Neural progenitor cell (in vitro differentiated cells): Measurements from ENCODE around the gene KLHL18. TPM values are rescaled to one million over a fixed set of nuclear protein-coding genes. Genes with fewer than 3 reads are reported as not detected.
"Not testable (repeated sequence)": the region's sequence is repeated elsewhere in the genome, so short reads cannot be mapped to it uniquely, and the experiment has no call there.

Experiments
- DNase-seq: peaks from one replicate; pipeline ENCODE4 v3.0.0-alpha.2; 2016; ENCODE audit warnings: low spot score
- H2AFZ ChIP-seq: fragments of 200-600 bp; sonication (generic); replicated peaks from 2 replicates; pipeline ENCODE4 v1.6.1; 2016; ENCODE audit warnings: antibody characterized with exemption
- H3F3A ChIP-seq: fragments of 200-600 bp; sonication (generic); 2 replicates; pipeline ENCODE4 v1.6.1; 2016; ENCODE audit warnings: antibody characterized with exemption, low read depth
- H3K27ac ChIP-seq: fragments of 200-600 bp; sonication (generic); 2 replicates; pipeline ENCODE4 v1.5.1; 2016; ENCODE audit warnings: mild to moderate bottlenecking
- H3K27me3 ChIP-seq: fragments of 200-600 bp; sonication (generic); 2 replicates; pipeline ENCODE4 v1.6.1; 2016; ENCODE audit warnings: mild to moderate bottlenecking, moderate library complexity
- H3K36me3 ChIP-seq: fragments of 200-600 bp; sonication (generic); 2 replicates; pipeline ENCODE4 v1.5.1; 2016
- H3K4me1 ChIP-seq: fragments of 200-600 bp; sonication (generic); 2 replicates; pipeline ENCODE4 v1.6.1; 2016; ENCODE audit warnings: mixed run types
- H3K4me2 ChIP-seq: fragments of 200-600 bp; sonication (generic); 2 replicates; pipeline ENCODE4 v1.6.1; 2016
- H3K4me3 ChIP-seq: fragments of 200-600 bp; sonication (generic); 2 replicates; pipeline ENCODE4 v1.5.1; 2016
- H3K79me2 ChIP-seq: fragments of 200-600 bp; sonication (generic); 2 replicates; pipeline ENCODE4 v1.6.1; 2016; ENCODE audit warnings: low read depth
- H3K9ac ChIP-seq: fragments of 200-600 bp; sonication (generic); 2 replicates; pipeline ENCODE4 v1.6.1; 2016
- H3K9me3 ChIP-seq: fragments of 200-600 bp; sonication (generic); 2 replicates; pipeline ENCODE4 v1.5.1; 2016; ENCODE audit warnings: low read depth
- H4K20me1 ChIP-seq: fragments of 200-600 bp; sonication (generic); 2 replicates; pipeline ENCODE4 v1.6.1; 2016; ENCODE audit warnings: low read depth
- H3K27ac Mint-ChIP-seq: 3 replicates; pipeline ENCODE4 v1.8.0; 2021; ENCODE audit warnings: mixed read lengths
- H3K27me3 Mint-ChIP-seq: 2 replicates; pipeline ENCODE4 v1.8.0; 2022; ENCODE audit warnings: low read depth, mild to moderate bottlenecking, inconsistent platforms, moderate library complexity, mixed read lengths; ENCODE audit not compliant: insufficient read depth
- H3K36me3 Mint-ChIP-seq: 3 replicates; pipeline ENCODE4 v1.8.0; 2021; ENCODE audit warnings: mixed read lengths
- H3K4me1 Mint-ChIP-seq: 3 replicates; pipeline ENCODE4 v1.8.0; 2021; ENCODE audit warnings: mixed read lengths
- H3K4me3 Mint-ChIP-seq: 3 replicates; pipeline ENCODE4 v1.8.0; 2021; ENCODE audit warnings: mild to moderate bottlenecking, moderate library complexity, mixed read lengths
- H3K9me3 Mint-ChIP-seq: 3 replicates; pipeline ENCODE4 v1.8.0; 2020; ENCODE audit warnings: mixed read lengths
- EZH2 ChIP-seq: fragments of 200-600 bp; sonication (generic); IDR thresholded peaks from 2 replicates; pipeline ENCODE4 v1.6.1; 2017; ENCODE audit warnings: antibody characterized with exemption, mild to moderate bottlenecking, moderate library complexity
- EZH2phosphoT487 ChIP-seq: fragments of 200-600 bp; sonication (generic); IDR thresholded peaks from 2 replicates; pipeline ENCODE4 v1.6.1; 2017; ENCODE audit warnings: antibody characterized with exemption
- total RNA-seq: library from RNA; depleted of rRNA; stranded (reverse); fragments of >200 nt; gene quantifications from 2 replicates; pipeline ENCODE4 v1.2.3, GENCODE V29; 2015; ENCODE audit warnings: low replicate concordance
- TF ChIP-seq, protein P1 (sequence below): fragments of 200-600 bp; sonication (generic); IDR thresholded peaks from 2 replicates; pipeline ENCODE4 v1.5.1; 2017; ENCODE audit warnings: antibody characterized with exemption, mild to moderate bottlenecking

KLHL18 gene
- total RNA-seq, 1 donor from 2014 or later: 7.3 TPM

DNA sequence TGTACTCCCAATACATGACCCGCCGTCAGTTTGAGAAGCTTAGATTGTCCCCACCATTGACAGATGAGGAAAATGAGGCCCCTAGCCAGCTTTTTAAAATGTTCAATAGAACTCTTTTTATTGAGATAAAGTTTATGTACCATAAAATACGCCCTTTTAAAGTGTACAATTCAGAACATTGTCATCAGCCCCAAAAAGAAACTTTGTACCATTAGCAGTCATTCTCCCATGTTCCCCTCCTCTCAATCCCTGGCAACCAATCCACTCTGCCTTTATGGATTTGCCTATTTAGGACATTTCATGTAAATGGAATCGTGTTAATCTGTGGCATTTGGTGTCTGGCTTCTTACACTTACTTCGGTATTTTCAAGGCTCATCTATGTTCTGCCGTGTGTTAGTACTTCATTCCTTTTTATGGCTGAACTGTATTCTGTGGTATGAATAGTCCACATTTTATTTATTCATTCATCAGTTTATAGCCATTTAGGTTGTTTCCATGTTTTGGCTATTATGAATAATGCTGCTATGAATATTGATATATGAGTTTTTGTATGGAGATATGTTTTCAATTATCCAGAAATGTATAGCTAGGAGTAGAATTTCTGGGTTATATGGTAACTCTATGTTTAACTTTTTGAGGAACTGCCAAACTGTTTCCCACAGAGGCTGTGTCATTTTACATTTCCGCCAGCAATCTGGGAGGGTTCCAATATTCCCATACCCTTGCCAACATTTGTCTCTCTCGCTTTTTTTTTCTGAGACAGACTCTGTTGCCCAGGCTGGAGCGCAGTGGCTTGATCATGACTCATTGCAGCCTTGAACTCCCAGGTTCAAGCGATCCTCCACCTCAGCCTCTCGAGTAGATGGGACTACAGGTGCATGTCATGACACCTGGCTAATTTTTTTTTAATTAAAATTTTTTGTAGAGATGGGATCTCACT, 82.7 kb downstream of the KLHL18 start:
- H3K79me2 ChIP-seq: no peaks in the 10 kb centered on the region
- no peak overlapping the region for H3K9ac ChIP-seq
- TF ChIP-seq, protein P1, sequence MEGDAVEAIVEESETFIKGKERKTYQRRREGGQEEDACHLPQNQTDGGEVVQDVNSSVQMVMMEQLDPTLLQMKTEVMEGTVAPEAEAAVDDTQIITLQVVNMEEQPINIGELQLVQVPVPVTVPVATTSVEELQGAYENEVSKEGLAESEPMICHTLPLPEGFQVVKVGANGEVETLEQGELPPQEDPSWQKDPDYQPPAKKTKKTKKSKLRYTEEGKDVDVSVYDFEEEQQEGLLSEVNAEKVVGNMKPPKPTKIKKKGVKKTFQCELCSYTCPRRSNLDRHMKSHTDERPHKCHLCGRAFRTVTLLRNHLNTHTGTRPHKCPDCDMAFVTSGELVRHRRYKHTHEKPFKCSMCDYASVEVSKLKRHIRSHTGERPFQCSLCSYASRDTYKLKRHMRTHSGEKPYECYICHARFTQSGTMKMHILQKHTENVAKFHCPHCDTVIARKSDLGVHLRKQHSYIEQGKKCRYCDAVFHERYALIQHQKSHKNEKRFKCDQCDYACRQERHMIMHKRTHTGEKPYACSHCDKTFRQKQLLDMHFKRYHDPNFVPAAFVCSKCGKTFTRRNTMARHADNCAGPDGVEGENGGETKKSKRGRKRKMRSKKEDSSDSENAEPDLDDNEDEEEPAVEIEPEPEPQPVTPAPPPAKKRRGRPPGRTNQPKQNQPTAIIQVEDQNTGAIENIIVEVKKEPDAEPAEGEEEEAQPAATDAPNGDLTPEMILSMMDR: no peak
- TF ChIP-seq EZH2 (no peak), EZH2phosphoT487 (no peak)
- Mint-ChIP-seq H3K9me3 (peaks cover under 1% of the 10 kb centered on the region), H3K4me3 (no peak overlapping the region), H3K27ac (no peak overlapping the region), H3K36me3 (no peaks in the 10 kb centered on the region), H3K4me1 (peaks cover 2% of the 10 kb centered on the region), H3K27me3 (peaks cover 2% of the 10 kb centered on the region)
- H3K9me3 ChIP-seq: no peaks in the 10 kb centered on the region
- no peaks in the 10 kb centered on the region for H3K4me1 ChIP-seq
- H2AFZ ChIP-seq: no peak overlapping the region
- no peak overlapping the region for H3K4me3 ChIP-seq
- no peaks in the 10 kb centered on the region for H3K36me3 ChIP-seq
- no peak overlapping the region for H3K4me2 ChIP-seq
- no peaks in the 10 kb centered on the region for H3K27me3 ChIP-seq
- no peaks in the 10 kb centered on the region for H4K20me1 ChIP-seq
- no peak overlapping the region for H3K27ac ChIP-seq
- DNase-seq: no peak
- H3F3A ChIP-seq: no peaks in the 10 kb centered on the region

DNA sequence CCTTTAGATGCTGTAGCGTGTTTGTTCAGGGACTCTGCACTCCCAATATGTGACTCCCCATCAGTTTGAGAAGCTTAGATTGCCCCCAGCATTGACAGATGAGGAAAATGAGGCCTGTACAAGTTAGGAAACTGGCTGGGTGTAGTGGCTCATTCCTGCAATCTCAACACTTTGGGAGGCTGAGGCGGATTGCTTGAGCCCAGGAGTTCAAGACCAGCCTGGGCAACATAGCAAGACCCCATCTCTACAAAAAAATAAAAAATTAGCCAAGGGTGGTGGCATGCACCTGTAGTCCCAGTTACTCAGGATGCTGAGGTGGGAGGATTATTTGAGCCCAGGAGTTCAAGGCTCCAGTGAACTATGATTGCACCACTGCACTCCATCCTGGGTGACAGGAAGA, 84.1 kb downstream of the KLHL18 start:
- Histone ChIP-seq H2AFZ (no peak overlapping the region), H3K9me3 (no peaks in the 10 kb centered on the region), H3K4me3 (no peak overlapping the region), H3K4me2 (no peak overlapping the region), H3F3A (no peaks in the 10 kb centered on the region), H3K27me3 (no peaks in the 10 kb centered on the region), H3K9ac (no peak overlapping the region), H3K79me2 (no peaks in the 10 kb centered on the region), H3K36me3 (no peaks in the 10 kb centered on the region), H3K4me1 (no peaks in the 10 kb centered on the region), H3K27ac (no peak overlapping the region), H4K20me1 (no peaks in the 10 kb centered on the region)
- TF ChIP-seq, protein P1: no peak
- TF ChIP-seq EZH2 (no peak), EZH2phosphoT487 (no peak)
- Mint-ChIP-seq H3K4me3 (no peak overlapping the region), H3K27me3 (peaks cover 4% of the 10 kb centered on the region), H3K9me3 (no peaks in the 10 kb centered on the region), H3K4me1 (peaks cover 2% of the 10 kb centered on the region), H3K36me3 (no peaks in the 10 kb centered on the region), H3K27ac (no peak overlapping the region)
- DNase-seq: no peak

DNA sequence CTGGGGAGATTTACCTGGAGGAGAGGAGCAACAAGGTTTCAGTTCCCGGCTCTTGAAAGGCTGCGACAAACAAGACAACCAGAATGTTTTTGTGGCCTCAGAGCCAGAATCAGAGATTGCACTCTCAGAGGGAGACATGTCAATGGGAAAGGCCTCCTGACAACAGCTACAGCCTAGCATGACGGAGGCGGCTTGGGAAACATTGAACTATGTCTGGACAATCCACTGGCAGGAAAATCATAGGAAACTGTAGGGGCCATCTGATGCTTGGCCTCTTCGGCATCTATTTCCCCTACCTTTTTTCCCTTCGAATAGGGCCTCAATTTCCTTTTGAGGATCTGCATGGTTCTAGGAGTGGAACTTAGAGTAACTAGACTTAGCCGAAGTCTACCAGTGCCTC, 84.9 kb downstream of the KLHL18 start:
- Histone ChIP-seq H3K27me3 (no peaks in the 10 kb centered on the region), H3K4me1 (no peaks in the 10 kb centered on the region), H3F3A (no peaks in the 10 kb centered on the region), H2AFZ (no peak overlapping the region), H3K36me3 (no peaks in the 10 kb centered on the region), H3K4me2 (no peak overlapping the region), H3K9me3 (no peaks in the 10 kb centered on the region), H3K4me3 (no peak overlapping the region), H3K9ac (no peak overlapping the region), H3K79me2 (no peaks in the 10 kb centered on the region), H3K27ac (no peak overlapping the region), H4K20me1 (no peaks in the 10 kb centered on the region)
- Mint-ChIP-seq H3K36me3 (no peaks in the 10 kb centered on the region), H3K27me3 (peaks cover 4% of the 10 kb centered on the region), H3K27ac (no peak overlapping the region), H3K4me3 (no peak overlapping the region), H3K4me1 (peaks cover 2% of the 10 kb centered on the region), H3K9me3 (no peaks in the 10 kb centered on the region)
- TF ChIP-seq EZH2 (no peak), EZH2phosphoT487 (no peak)
- TF ChIP-seq, protein P1: no peak
- DNase-seq: no peak

DNA sequence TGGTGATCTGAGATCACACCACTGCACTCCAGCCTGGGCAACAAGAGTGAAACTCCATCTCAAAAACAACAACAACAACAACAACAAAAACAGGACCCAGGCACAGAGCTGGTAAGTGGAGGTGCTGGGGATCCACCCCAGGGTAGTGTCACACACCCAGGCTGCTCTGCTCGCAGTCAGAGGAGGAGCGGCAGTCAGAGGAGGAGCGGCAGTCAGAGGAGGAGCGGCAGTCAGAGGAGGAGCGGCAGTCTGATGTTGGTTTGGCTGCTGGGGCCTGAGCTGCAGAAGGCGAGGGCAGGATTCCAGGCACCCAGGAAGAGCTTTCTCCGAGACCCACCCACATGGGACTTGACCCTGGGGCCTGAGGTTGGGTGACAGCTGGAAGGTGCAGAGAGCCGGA, 87.3 kb downstream of the KLHL18 start:
- H3K36me3 ChIP-seq, H3K27me3 Mint-ChIP-seq, H3K4me3 ChIP-seq, H3K27ac ChIP-seq, H3K4me1 Mint-ChIP-seq, H3K79me2 ChIP-seq, H4K20me1 ChIP-seq, DNase-seq, H3K9me3 Mint-ChIP-seq, H3K9ac ChIP-seq, H3K4me1 ChIP-seq, H3F3A ChIP-seq, H3K9me3 ChIP-seq, H3K4me2 ChIP-seq, H3K27ac Mint-ChIP-seq, H2AFZ ChIP-seq, H3K36me3 Mint-ChIP-seq, H3K27me3 ChIP-seq, H3K4me3 Mint-ChIP-seq: not testable (repeated sequence)
